ENCODE measurements around the gene BLID.

The BLID gene

GRCh38 chr11:122138744-122139594, 23.0 kb upstream of the BLID start:
- no peak for DNase-seq (ENCODE audit: low read depth, low spot score)
- TF ChIP-seq CTCF (IDR thresholded peaks at IDR 0.05; ENCODE audit: insufficient read depth, low read length, missing control alignments), result no peak
- POLR2A ChIA-PET, result interaction anchor here (0.7 to 1.6 kb wide), 5 partner anchors 18 to 41 kb away, joined by 3 to 7 read pairs (median 4); no protein-coding TSS in a partner anchor
- CTCF ChIA-PET, result interaction anchor here (1.2 to 1.8 kb wide), 6 partner anchors 23 to 484 kb away, joined by 3 to 11 read pairs (median 4); partner anchors contain the start of gene BLID
- H3K4me3 ChIP-seq (ENCODE audit: low read depth, low read length), result no peak overlapping the region

- H3K4me3 ChIP-seq (ENCODE audit: low read depth, low read length), result no peak overlapping the region
- peak; percentile 93 for DNase-seq (ENCODE audit: low read depth, low spot score)
- TF ChIP-seq CTCF (IDR thresholded peaks at IDR 0.05; ENCODE audit: insufficient read depth, low read length, missing control alignments), result no peak
- POLR2A ChIA-PET, result interaction anchor here (0.7 to 0.9 kb wide), 3 partner anchors 37 to 59 kb away, joined by 3 to 6 read pairs (median 4); no protein-coding TSS in a partner anchor
- CTCF ChIA-PET, result interaction anchor here (2.0 kb wide), 1 partner anchor 78 kb away, joined by 7 read pairs; no protein-coding TSS in a partner anchor
Observed at GRCh38 chr11:122137078-122137793, 21.2 kb upstream of the BLID start.

DNA sequence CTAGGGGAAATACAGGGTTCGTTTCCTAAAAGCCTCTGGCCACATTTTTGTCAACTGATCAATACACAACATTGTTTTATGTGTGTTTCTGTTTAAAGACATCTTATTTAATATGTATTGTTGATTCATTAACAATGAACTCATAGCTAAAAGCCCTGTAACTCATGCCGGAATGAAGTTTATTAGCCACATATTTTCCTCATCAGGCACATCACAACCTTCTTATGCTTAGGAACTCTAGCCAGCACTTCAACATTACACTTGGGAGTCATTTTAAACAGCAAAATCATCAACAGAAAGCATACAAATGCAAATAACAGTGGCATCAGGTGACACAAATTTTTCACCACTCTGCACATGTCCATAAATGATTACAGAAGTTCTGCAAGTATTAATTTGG, 15.1 kb upstream of the BLID start:
- no peak for DNase-seq (ENCODE audit: low read depth, low spot score)
- no peak overlapping the region for H3K4me3 ChIP-seq (ENCODE audit: low read depth, low read length)
- TF ChIP-seq CTCF (IDR thresholded peaks at IDR 0.05; ENCODE audit: insufficient read depth, low read length, missing control alignments), result no peak
- CTCF ChIA-PET, result interaction anchor here (0.8 kb wide), 1 partner anchor 15 kb away, joined by 3 read pairs; the partner anchor contains the start of gene BLID
- POLR2A ChIA-PET, result no interaction called here

- ChIA-PET CTCF (interaction anchor here (0.8 to 1.9 kb wide), 4 partner anchors 10 to 87 kb away, joined by 3 to 10 read pairs (median 3); no protein-coding TSS in a partner anchor), POLR2A (no interaction called here)
- DNase-seq (ENCODE audit: low read depth, low spot score), result no peak
- H3K4me3 ChIP-seq (ENCODE audit: low read depth, low read length), result no peak overlapping the region
- no peak for TF ChIP-seq CTCF (IDR thresholded peaks at IDR 0.05; ENCODE audit: insufficient read depth, low read length, missing control alignments)
Observed at GRCh38 chr11:122128146-122128545, 12.1 kb upstream of the BLID start.

DNA sequence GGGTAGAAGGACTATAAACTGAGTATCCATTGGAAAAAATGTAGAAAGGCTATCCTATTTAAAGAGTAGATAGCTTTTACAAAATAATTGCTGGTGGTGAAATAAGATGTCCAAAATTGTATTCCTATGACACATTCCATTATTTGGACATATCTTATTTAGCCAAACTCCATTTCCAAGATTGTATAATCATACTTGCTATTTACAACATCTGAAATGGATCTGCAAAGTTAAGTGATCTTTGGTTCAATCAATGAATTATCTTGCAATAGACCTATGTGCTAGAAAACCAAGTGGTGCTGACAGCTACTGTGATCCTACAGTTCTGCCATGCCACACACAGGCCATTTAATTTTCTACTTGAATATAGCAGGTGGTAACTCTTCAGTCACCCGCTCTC, 11.0 kb upstream of the BLID start:
- H3K4me3 ChIP-seq (ENCODE audit: low read depth, low read length), result no peak overlapping the region
- CTCF ChIA-PET, result interaction anchor here (0.8 to 1.2 kb wide), 2 partner anchors 12 to 19 kb away, joined by 4 read pairs; no protein-coding TSS in a partner anchor
- TF ChIP-seq CTCF (IDR thresholded peaks at IDR 0.05; ENCODE audit: insufficient read depth, low read length, missing control alignments), result no peak
- DNase-seq (ENCODE audit: low read depth, low spot score), result no peak
- POLR2A ChIA-PET, result no interaction called here

All from AG04449 (cell line).